ENCODE measurements around the gene SLC39A5. TPM values are rescaled to one million over a fixed set of nuclear protein-coding genes. Genes with fewer than 3 reads are reported as not detected.

Gene SLC39A5
- total and polyA plus RNA-seq, 2 of the 13 experiments (the other 11 are each of a cell fraction or from before 2014, with no cell fraction given) = 59.7 to 101 TPM

GRCh38 chr12:56221757-56222530, 7.9 kb upstream of the SLC39A5 start, which contains the start of gene RNF41 (continued):
- TF ChIP-seq ARID5B (CRISPR knock-in tag; IDR thresholded peaks at IDR 0.05) (no peak; the same call in 1 of the 2 replicates), ZNF570 (CRISPR knock-in tag; IDR thresholded peaks at IDR 0.05; ENCODE audit: borderline replicate concordance) (no peak), ZNF788 (CRISPR knock-in tag; IDR thresholded peaks at IDR 0.05; ENCODE audit: borderline replicate concordance) (no peak), ZNF576 (CRISPR knock-in tag; IDR thresholded peaks at IDR 0.05) (no peak), GATA4 (IDR thresholded peaks at IDR 0.05; ENCODE audit: borderline replicate concordance, low read depth) (peak; percentile 42; the same call in 1 of the 2 replicates), ASH2L (IDR thresholded peaks at IDR 0.05; ENCODE audit: insufficient read length, low read depth, low read length) (peak; percentile 60), ZNF382 (CRISPR knock-in tag; IDR thresholded peaks at IDR 0.05; ENCODE audit: borderline replicate concordance) (no peak), AGO1 (IDR thresholded peaks at IDR 0.05; ENCODE audit: low read depth, low read length, poor library complexity, severe bottlenecking) (peak; percentile 46), ZNF264 (CRISPR knock-in tag; IDR thresholded peaks at IDR 0.05) (peak; percentile 74), ZNF615 (CRISPR knock-in tag; IDR thresholded peaks at IDR 0.05; ENCODE audit: borderline replicate concordance) (no peak), ZNF501 (CRISPR knock-in tag; IDR thresholded peaks at IDR 0.05) (peak; percentile 78), THAP9 (CRISPR knock-in tag; IDR thresholded peaks at IDR 0.05; ENCODE audit: borderline replicate concordance) (peak; percentile 80), MIER2 (CRISPR knock-in tag; IDR thresholded peaks at IDR 0.05) (peak; percentile 31; the same call in 1 of the 2 replicates), ZMYM4 (CRISPR knock-in tag; IDR thresholded peaks at IDR 0.05) (peak; percentile 64), ZNF414 (CRISPR knock-in tag; IDR thresholded peaks at IDR 0.05) (0 out of 2 replicates have a peak, but pooled peaks have one; percentile 20), ZNF510 (CRISPR knock-in tag; IDR thresholded peaks at IDR 0.05; ENCODE audit: low read depth) (peak; percentile 90; the same call in 1 of the 2 replicates), XRCC5 (optimal IDR thresholded peaks at IDR 0.05; ENCODE audit: low read length) (peak; percentile 77), GATAD2A (CRISPR knock-in tag; IDR thresholded peaks at IDR 0.05) (peak; percentile 60), DMAP1 (CRISPR knock-in tag; IDR thresholded peaks at IDR 0.05) (peak; percentile 64), PITX1 (CRISPR knock-in tag; IDR thresholded peaks at IDR 0.05) (no peak; the same call in 1 of the 2 replicates), NR2F6 (IDR thresholded peaks at IDR 0.05) (no peak), NR2F6 (CRISPR knock-in tag; IDR thresholded peaks at IDR 0.05) (0 out of 2 replicates have a peak, but pooled peaks have one; percentile 38), ZNF556 (CRISPR knock-in tag; IDR thresholded peaks at IDR 0.05; ENCODE audit: borderline replicate concordance) (peak; percentile 87; the same call in 1 of the 2 replicates)

Measured in HepG2 (cell line).